Dermis microvascular lymphatic vessel endothelial cell (primary cell): Measurements from ENCODE around the gene CYLD. TPM values are rescaled to one million over a fixed set of nuclear protein-coding genes. Genes with fewer than 3 reads are reported as not detected.

ENCODE experiments used
- DNase-seq, 2 donors: peaks; one replicate each; pipeline versions ENCODE4 v3.0.0 to v3.0.0-alpha.2; 2010; ENCODE audit warnings: low read depth in 2 of 2
- total RNA-seq: library from RNA; depleted of rRNA; stranded (reverse); fragments of >200 nt; gene quantifications from 2 replicates; pipeline ENCODE4 v1.2.1, GENCODE V29; 2014

The CYLD gene
- total RNA-seq, 1 donor from 2014 or later: 21.8 TPM

- DNase-seq: no peak
Measured at GRCh38 chr16:50711040-50711439, 30.8 kb upstream of the CYLD start.

DNA sequence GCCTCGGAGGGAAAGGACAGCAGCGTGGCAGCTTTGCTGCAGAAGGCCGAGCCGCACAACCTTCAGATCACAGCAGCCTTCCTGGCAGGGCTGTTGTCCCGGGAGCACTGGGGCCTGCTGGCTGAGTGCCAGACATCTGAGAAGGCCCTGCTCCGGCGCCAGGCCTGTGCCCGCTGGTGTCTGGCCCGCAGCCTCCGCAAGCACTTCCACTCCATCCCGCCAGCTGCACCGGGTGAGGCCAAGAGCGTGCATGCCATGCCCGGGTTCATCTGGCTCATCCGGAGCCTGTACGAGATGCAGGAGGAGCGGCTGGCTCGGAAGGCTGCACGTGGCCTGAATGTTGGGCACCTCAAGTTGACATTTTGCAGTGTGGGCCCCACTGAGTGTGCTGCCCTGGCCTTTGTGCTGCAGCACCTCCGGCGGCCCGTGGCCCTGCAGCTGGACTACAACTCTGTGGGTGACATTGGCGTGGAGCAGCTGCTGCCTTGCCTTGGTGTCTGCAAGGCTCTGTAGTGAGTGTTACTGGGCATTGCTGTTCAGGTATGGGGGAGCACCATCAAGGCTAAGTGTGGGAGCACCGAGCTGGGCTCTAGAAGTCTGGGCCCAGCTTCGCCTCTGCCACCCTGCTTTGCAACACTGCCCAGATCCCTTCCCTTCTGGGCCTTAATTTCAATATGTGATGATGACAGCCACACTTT is 29.9 kb upstream of the CYLD start:
- no peak for DNase-seq

GRCh38 chr16:50712560-50712898 is 29.4 kb upstream of the CYLD start:
- no peak for DNase-seq

DNA sequence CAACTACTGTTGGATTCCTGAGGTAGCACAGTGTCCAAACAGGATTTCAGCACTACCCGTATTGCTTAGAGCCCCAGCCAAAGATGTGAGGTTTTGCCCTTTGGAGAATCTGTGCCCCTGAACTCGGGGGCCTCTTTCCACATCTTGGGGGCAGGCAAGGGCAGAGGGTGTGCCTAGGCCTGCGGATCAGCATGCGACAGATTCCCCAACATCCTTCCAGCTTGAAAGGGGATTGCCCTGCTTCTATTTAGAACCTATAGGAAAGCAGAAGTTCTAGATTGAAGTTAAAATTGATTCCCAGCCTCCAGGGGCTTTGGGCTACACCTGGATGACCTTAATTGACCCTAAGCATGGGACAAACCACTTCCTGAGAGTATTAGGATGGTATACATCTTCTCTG is 28.9 kb upstream of the CYLD start:
- DNase-seq: no peak

DNA sequence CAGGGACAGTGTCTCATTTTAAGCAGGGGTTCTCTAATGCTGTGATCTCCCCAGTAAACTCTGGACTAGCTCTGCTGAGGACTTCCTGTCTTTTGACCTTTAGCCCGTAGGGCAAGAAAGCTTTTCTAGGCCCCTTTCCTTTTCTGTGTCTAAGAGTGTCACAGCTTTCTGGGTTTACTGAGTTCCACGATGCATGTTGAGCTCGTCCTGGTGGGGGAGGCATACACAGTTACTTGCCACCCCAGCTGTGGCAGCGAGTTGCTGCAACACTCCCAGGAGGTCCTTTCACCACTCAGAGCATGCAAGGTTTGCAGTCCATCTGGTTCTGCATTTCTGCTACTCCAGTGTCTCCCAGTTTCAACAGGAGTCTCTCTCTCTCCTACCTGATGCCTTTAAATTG is 24.8 kb upstream of the CYLD start:
- no peak for DNase-seq

DNA sequence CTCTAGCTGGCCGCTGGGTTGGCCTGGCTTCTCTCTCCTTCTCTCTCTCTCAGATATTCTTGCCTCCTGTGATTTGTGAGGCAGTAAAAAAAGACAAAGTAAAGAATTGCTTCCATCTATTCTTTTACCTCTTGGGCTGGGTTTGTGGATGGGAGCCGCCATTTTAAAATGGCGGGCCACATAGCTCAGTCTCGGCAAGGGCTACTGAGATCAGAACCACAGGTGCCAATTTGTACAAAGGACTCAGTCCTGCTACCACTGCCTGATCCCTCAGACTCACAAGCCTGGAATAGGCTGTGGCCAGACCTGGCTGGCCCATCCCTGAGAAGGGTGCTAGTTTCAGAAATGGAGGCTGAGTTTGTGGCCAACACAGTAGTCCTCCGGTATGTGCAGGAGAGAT is 24.4 kb upstream of the CYLD start:
- DNase-seq: no peak

DNA sequence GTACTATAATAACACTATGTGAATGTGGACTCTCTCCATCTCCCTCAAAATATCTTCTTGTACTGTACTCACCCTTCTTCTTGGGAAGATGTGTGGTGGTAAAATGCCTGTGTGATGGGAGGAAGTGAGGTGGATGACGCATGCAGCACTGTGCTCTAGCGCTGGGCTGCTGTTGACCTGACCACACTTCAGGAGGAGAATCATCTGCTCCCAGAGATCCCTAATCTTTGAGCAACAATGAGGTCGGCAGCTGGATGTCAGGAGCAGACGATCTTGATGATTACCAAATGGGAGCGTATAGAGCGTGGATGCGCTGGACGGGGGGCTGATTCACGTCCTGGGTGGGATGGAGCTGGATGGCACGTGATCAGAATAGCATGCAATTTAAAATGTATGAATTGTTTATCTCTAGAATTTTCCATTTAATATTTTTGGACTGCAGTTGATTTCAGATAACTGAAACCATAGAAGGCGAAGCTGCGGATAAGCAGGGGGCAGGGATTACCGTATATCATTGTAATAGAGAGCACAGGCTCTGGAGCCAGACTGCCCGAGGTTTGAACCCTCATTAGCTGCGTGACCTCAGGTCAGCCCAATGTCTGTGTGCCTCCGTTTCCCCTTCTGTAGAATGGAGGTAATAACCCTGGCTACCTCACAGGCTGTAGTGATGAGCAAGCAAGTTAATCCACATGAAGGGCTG is 23.7 kb upstream of the CYLD start:
- no peak for DNase-seq

DNA sequence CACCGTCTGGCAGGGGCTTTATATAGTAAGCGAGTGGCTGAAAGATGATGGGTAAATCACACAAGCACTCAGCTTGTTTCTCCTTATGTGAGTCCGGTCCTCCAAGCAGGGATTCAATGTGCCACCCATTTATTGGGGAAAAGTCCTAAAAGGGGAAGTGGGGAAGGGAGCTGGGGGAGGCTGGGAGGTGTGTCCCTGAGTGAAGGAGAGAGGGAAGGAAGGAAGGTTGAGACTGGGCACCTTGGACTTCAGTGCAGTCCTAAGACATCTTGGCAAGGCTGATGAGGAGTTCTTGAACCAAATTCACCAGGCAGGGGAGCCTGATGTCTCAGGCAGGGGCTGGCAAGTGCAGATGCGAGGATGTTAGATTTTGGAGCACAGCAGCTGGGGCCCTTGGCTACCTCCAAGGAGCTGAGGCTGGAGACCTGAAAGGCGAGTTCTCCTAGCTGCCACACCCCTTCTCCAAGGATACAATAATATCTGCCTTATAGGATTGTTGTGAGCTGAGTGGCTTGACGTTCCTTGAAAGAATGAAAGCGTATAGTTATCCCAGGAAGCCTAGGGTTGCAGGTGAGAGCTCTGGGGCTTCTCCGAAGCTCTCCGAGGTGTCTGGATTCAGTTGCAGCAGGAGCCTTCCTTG is 23.0 kb upstream of the CYLD start:
- no peak for DNase-seq

- DNase-seq: no peak
Measured at GRCh38 chr16:50719401-50720337, 22.2 kb upstream of the CYLD start.

DNA sequence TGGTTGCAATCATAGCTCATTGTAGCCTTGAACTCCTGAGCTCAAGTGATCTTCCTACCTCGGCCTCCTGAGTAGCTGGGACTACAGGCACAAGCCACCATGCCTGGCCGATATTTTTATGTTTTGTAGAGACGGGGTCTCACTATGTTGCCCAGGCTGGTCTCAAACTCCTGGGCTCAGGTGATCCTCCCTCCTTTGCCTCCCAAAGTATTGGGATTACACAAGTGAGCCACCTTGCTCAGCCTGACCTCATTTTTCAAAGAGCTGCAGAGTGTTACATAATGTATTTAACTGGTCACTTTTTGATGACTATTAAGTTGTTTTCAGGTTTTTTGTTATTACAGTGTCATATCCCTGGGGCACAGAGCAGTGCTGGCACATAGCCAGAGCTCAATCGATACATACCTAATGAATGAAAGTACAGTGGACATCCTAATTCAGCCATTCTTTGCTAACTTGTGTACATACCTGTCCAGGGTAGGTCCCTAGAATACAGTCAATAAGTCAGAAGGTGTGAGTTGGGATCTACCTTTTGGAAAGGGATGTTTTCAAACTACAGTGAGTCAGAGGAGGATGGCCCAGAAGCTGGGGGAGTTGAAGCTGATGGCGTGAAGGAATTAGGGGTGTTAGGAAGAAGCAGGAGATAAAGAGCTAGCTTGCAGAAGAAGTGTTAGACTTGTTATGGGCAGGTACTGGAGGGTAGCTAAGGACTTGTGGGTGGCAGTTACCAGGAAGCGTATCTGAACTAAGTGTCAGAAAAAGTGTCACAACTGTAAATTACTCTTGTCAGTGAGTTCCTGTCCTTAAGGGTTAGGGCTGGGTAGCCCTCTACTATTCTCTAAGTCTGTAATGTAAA is 20.1 kb upstream of the CYLD start:
- DNase-seq: no peak

- DNase-seq: no peak
Measured at GRCh38 chr16:50722405-50722737, 19.5 kb upstream of the CYLD start.

DNA sequence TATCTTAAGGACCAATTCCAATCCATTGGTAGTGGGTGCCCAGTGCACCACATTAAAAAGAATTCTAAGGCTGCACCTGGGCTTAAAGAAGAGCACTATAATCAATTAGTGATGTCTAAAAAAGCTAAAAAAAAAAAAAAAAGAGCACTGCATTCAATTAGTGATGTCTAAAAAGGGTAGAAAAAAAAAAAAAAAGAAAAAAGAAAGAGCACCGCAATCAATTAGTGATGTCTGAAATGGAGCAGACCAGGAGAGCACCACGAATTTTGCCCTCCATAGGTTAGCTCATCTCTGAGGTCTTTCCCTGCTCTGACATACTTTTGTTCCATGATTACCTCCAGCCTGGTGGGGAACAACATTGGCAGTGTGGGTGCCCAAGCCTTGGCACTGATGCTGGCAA is 18.9 kb upstream of the CYLD start:
- DNase-seq: no peak

DNA sequence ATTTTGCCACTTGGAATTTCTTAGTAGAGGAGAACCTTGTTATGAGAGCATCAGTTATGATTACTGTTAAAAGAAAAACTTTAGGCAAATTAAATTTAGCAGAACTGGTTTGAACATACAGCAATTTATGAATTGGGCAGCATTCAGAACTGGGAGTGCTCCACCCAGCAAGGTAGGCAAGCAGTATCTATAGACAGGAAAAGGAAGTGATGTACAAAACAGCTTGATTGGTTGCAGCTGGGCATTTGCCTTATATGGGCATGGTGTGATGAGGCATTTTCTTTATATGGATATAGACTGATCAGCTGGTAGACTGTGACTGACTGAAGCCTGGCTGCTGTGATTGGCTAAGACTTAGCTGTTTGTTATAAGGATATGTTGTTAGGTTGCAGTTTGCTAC is 17.6 kb upstream of the CYLD start:
- DNase-seq: no peak

DNA sequence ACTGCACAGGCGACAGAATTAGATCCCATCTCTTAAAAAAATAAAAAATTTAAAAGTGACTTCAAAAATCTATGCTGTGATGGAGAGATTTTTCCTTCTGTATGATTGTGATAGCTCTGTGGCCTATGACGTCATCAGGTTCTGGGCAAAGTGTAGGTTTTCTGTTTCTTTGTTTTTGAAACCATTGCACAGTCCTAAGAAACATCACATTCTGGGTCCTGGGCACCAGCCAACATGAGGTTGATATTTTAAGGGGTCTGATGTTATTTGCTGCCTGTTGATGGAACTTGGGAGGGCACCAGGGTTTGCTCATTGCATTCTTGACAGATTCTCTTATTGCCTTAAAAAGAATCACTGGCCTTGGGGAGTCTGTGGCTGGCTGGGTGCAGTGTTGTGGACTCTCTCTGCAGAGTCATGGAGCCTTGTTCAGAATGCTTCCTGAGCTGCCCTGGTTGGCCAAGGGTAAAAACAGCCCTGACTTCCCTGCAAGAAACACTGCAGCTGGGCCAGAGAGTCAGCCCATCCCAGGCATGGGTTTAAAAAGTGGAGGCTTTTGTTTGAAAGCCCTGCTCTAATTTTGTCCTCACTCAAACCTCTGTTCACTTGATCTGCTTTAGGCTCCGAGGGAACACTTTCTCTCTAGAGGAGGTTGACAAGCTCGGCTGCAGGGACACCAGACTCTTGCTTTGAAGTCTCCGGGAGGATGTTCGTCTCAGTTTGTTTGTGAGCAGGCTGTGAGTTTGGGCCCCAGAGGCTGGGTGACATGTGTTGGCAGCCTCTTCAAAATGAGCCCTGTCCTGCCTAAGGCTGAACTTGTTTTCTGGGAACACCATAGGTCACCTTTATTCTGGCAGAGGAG is 10.5 kb upstream of the CYLD start:
- DNase-seq: no peak

DNA sequence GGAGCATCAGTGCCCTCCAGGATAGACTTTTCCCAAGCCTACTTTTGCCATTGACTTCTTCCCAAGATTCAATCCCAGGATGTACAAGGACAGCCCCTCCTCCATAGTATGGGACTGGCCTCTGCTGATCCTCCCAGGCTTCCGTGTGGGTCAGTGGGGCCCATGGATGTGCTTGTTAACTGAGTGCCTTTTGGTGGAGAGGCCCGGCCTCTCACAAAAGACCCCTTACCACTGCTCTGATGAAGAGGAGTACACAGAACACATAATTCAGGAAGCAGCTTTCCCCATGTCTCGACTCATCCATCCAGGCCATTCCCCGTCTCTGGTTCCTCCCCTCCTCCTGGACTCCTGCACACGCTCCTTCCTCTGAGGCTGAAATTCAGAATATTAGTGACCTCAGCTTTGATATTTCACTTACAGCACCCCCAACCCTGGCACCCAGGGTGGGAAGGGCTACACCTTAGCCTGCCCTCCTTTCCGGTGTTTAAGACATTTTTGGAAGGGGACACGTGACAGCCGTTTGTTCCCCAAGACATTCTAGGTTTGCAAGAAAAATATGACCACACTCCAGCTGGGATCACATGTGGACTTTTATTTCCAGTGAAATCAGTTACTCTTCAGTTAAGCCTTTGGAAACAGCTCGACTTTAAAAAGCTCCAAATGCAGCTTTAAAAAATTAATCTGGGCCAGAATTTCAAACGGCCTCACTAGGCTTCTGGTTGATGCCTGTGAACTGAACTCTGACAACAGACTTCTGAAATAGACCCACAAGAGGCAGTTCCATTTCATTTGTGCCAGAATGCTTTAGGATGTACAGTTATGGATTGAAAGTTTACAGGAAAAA is 9.7 kb upstream of the CYLD start:
- no peak for DNase-seq

GRCh38 chr16:50733468-50733867 is 8.4 kb upstream of the CYLD start:
- no peak for DNase-seq

GRCh38 chr16:50735629-50736122 is 6.2 kb upstream of the CYLD start:
- no peak for DNase-seq

DNA sequence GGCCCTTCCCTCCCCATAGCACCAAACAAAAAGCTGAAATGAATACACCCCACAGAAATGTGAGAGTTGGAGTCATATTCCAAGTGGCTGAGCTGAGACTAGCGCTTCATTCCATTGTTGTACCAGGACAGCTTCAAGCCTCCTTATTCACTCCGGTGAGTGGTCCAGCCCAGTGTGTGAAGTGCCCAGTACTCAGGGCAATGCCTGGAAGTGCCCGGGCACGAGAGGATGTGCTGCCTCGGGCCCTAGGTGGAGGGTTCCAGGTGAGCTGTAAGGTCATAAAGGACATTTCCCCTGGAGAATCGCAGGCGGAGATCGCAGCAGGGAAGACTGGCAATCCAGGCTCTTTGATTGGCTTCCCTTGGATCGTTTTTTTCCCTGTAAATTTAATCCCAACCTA is 5.4 kb upstream of the CYLD start:
- DNase-seq: no peak

GRCh38 chr16:50737420-50737959 is 4.4 kb upstream of the CYLD start:
- DNase-seq: no peak
